A549 (cell line): ENCODE results near the gene IFT88.

ENCODE experiments used
- BHLHE40 ChIP-seq: IDR thresholded peaks from 2 replicates; pipeline ENCODE4 v1.6.1; 2012; ENCODE audit warnings: low read depth, low read length, inconsistent platforms
- CEBPB ChIP-seq, 2 experiments: fragments of >200 bp in 1 of 2; sonication (Bioruptor Twin) in 1 of 2; formaldehyde crosslinking in 1 of 2; IDR thresholded peaks; 2 replicates each; pipeline ENCODE4 v1.6.1; 2012 to 2016
- EHF ChIP-seq: fragments of 250-450 bp; sonication (Bioruptor Pico); IDR thresholded peaks from 2 replicates; pipeline ENCODE4 v1.5.0; 2020; ENCODE audit warnings: mild to moderate bottlenecking
- EP300 ChIP-seq, 2 experiments: fragments of >200 bp; sonication (Bioruptor Twin); formaldehyde crosslinking; IDR thresholded peaks; 2 replicates in 1 of 2; 3 replicates in 1 of 2; pipeline ENCODE4 v1.6.1; 2016 to 2017
- KDM5A ChIP-seq: fragments of 200-600 bp; sonication (generic); IDR thresholded peaks from 2 replicates; pipeline ENCODE4 v1.6.1; 2016; ENCODE audit warnings: antibody characterized with exemption, mild to moderate bottlenecking
- POLR2A ChIP-seq: IDR thresholded peaks from 2 replicates; pipeline ENCODE4 v1.6.1; 2012; ENCODE audit warnings: mild to moderate bottlenecking, low read length
- RCOR1 ChIP-seq: fragments of 150-350 bp; IDR thresholded peaks from 2 replicates; pipeline ENCODE4 v1.6.1; 2014; ENCODE audit warnings: antibody characterized with exemption, low read length, low read depth
- RFX5 ChIP-seq: fragments of 450-650 bp; IDR thresholded peaks from 2 replicates; pipeline ENCODE4 v1.7.1; 2014; ENCODE audit warnings: antibody characterized with exemption, mild to moderate bottlenecking, moderate library complexity
- SMC3 ChIP-seq: fragments of >200 bp; sonication (Bioruptor Twin); formaldehyde crosslinking; IDR thresholded peaks from 3 replicates; pipeline ENCODE4 v1.6.1; 2018; ENCODE audit warnings: inconsistent platforms
- ZFP36 ChIP-seq: fragments of 450-650 bp; IDR thresholded peaks from 2 replicates; pipeline ENCODE4 v1.6.1; 2014; ENCODE audit warnings: borderline replicate concordance; ENCODE audit not compliant: partially characterized antibody
- TF ChIP-seq, protein P1 (sequence below): fragments of >200 bp; sonication (Bioruptor Twin); formaldehyde crosslinking; IDR thresholded peaks from 3 replicates; pipeline ENCODE4 v1.5.1; 2016
- TF ChIP-seq, protein P2 (sequence below): fragments of 200-600 bp; sonication (generic); IDR thresholded peaks from 2 replicates; pipeline ENCODE4 v1.6.1; 2016; ENCODE audit warnings: antibody characterized with exemption, mild to moderate bottlenecking, moderate library complexity
- TF ChIP-seq, protein P3 (sequence below): fragments of 250-450 bp; sonication (Bioruptor Pico); IDR thresholded peaks from 2 replicates; pipeline ENCODE4 v1.5.0; 2020; ENCODE audit warnings: low read depth, mild to moderate bottlenecking, moderate library complexity

DNA sequence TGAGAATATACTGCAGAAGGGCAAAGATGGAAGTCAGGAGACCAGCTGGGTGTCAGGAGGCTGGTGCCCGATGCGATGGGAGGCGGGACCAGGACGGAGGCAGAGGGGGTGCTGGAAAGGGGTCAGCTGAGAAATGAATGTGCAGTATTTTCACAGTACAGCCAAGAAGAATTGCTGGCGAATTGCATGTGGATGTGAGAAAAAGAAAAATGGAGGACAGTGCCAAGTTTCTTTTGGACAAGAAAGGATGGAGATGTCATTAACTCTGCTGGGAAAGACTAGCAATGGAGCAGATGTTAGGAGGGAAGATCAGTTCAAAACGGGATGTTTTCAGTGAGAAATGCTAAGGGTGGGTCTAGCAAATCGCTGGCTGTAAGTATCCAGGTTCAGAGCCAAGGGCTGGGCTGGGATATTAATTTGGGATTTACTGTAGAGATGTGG is 48.3 kb upstream of the IFT88 start:
- TF ChIP-seq, protein P1, sequence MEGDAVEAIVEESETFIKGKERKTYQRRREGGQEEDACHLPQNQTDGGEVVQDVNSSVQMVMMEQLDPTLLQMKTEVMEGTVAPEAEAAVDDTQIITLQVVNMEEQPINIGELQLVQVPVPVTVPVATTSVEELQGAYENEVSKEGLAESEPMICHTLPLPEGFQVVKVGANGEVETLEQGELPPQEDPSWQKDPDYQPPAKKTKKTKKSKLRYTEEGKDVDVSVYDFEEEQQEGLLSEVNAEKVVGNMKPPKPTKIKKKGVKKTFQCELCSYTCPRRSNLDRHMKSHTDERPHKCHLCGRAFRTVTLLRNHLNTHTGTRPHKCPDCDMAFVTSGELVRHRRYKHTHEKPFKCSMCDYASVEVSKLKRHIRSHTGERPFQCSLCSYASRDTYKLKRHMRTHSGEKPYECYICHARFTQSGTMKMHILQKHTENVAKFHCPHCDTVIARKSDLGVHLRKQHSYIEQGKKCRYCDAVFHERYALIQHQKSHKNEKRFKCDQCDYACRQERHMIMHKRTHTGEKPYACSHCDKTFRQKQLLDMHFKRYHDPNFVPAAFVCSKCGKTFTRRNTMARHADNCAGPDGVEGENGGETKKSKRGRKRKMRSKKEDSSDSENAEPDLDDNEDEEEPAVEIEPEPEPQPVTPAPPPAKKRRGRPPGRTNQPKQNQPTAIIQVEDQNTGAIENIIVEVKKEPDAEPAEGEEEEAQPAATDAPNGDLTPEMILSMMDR: no peak
- TF ChIP-seq SMC3 (no peak), POLR2A (no peak), RFX5 (no peak), BHLHE40 (no peak), EP300 (IDR thresholded peaks at IDR 0.05) (no peak), CEBPB (IDR thresholded peaks at IDR 0.05) (no peak), RCOR1 (no peak), EHF (CRISPR knock-in tag) (no peak), ZFP36 (no peak), KDM5A (no peak)
- TF ChIP-seq, protein P2, sequence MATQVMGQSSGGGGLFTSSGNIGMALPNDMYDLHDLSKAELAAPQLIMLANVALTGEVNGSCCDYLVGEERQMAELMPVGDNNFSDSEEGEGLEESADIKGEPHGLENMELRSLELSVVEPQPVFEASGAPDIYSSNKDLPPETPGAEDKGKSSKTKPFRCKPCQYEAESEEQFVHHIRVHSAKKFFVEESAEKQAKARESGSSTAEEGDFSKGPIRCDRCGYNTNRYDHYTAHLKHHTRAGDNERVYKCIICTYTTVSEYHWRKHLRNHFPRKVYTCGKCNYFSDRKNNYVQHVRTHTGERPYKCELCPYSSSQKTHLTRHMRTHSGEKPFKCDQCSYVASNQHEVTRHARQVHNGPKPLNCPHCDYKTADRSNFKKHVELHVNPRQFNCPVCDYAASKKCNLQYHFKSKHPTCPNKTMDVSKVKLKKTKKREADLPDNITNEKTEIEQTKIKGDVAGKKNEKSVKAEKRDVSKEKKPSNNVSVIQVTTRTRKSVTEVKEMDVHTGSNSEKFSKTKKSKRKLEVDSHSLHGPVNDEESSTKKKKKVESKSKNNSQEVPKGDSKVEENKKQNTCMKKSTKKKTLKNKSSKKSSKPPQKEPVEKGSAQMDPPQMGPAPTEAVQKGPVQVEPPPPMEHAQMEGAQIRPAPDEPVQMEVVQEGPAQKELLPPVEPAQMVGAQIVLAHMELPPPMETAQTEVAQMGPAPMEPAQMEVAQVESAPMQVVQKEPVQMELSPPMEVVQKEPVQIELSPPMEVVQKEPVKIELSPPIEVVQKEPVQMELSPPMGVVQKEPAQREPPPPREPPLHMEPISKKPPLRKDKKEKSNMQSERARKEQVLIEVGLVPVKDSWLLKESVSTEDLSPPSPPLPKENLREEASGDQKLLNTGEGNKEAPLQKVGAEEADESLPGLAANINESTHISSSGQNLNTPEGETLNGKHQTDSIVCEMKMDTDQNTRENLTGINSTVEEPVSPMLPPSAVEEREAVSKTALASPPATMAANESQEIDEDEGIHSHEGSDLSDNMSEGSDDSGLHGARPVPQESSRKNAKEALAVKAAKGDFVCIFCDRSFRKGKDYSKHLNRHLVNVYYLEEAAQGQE: no peak
- TF ChIP-seq, protein P3, sequence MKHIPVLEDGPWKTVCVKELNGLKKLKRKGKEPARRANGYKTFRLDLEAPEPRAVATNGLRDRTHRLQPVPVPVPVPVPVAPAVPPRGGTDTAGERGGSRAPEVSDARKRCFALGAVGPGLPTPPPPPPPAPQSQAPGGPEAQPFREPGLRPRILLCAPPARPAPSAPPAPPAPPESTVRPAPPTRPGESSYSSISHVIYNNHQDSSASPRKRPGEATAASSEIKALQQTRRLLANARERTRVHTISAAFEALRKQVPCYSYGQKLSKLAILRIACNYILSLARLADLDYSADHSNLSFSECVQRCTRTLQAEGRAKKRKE (CRISPR knock-in tag): no peak
